Measurements from ENCODE around the gene NDUFAB1.

DNA sequence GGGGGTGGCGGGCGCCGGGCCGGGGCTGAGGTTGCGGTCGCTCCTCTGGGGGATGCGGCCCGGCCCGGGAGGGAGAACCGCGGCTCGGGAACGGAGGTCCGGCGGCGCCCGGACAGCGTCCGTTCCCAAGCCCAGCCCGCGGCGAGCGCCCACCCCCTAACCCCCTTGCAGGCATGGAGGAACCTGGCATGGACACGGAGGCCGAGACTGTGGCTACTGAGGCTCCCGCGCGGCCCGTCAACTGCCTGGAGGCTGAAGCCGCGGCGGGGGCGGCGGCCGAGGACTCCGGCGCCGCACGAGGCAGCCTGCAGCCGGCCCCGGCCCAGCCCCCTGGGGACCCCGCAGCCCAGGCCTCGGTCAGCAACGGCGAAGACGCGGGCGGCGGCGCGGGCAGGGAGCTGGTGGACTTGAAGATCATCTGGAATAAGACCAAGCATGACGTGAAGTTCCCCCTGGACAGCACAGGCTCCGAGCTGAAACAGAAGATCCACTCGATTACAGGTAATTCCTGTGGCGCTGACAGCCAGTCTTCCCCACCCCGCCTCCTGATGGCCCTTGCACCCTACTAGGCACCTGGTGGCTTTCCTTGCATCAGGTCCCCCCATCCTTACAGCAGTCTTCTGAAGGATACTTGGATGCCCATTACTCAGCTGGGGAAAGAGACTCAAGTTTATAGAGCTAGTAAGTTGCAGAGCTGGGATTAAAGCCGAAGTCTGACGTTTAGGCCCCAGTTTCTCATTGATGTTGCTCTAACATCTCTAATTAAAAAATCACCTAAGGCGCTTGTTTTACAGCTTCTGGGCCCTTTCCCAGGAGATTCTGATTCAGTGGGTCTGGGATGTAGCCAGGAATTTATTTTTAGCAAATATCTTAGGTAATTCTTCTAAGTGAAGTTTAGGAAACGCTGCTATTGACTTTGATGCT lies 38.1 kb downstream of the NDUFAB1 start:
- TF ChIP-seq YY1 (IDR thresholded peaks at IDR 0.05; ENCODE audit: insufficient read depth, insufficient read length), result no peak
- TF ChIP-seq SUZ12 (IDR thresholded peaks at IDR 0.05; ENCODE audit: extremely low read depth, insufficient read depth, insufficient read length), result no peak
